HG03159 (cell line): ENCODE measurements around the gene ERBB4.
"Not testable (repeated sequence)": the region's sequence is repeated elsewhere in the genome, so short reads cannot be mapped to it uniquely, and the experiment has no call there.

ENCODE experiments used
- ATAC-seq: cut with Tn5 transposase; IDR thresholded peaks from one replicate; pipeline ENCODE4 v1.9.1; 2021; ENCODE audit warnings: mild to moderate bottlenecking, moderate library complexity; ENCODE audit not compliant: unreplicated experiment

The ERBB4 gene

DNA sequence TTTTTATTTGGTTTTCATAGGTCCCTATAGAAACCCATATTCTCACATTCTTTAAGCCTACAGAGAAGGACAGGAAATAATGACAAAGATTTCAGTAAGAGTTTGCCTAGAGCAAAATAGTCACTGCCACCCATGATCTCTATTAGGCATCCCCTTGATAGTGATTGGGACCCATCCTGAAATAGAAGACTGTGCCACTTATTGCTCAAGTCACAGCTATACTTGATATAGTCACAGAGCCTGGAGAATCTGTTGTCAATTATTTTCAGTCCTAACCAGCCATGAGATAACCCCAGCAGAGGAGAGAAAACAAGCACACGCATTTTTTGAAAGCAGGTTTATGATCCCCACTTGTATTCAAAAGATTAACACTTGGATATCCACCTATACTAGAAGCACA is 8.2 kb downstream of the ERBB4 start:
- no peak for ATAC-seq

DNA sequence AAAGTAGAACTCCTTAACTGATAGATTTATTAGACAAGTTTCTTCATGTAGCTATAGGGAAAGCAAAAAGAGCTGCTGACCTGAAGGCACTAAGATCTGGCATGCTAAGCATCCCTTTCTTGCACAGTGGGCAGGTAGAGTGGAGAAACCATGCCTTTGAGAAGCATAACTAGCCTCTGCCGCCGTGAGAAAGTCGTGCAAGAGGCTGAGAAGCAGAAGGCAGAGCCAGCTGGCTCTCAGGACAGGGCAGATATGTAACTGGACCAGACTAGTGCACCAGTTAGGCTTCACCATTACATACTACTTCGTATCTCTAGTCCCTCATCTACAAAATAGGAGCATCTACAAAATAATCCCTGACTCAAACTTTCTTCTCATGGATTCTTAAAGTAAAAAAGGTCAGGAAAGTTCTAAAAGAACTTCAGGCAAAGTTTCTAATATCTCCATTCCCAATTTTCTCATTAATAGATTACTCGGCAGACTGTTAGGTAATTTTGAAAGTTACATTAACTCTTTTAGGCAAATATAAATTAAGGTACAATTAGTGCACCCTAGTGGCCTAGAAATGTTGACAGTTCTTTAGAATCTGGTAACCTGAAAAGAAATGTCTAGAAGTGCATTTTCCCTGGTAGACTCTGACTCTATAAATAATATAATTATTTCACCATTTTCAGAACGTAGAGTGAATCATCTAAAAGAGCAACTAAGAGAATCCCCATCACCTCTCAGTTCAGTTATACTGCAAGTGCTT is 10.3 kb downstream of the ERBB4 start:
- ATAC-seq = no peak

DNA sequence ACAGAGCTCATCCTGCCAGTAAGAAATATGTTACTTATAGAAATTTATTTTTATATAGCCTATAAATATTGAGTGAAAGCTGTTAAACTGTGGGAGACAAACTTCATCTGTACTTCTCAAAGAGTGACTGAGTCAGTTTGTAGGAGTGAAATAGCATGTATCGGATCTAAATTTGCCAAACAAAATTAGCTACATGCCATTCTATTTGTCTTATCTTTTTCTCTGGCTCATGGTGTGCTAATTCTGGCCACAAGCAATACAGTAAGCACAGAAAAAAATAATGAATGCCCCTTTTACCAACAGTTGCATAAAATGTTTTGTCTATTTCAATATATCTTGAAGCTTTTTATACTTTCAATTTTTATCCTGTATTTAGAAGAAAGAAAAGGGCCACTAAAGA is 12.5 kb downstream of the ERBB4 start:
- ATAC-seq = no peak

DNA sequence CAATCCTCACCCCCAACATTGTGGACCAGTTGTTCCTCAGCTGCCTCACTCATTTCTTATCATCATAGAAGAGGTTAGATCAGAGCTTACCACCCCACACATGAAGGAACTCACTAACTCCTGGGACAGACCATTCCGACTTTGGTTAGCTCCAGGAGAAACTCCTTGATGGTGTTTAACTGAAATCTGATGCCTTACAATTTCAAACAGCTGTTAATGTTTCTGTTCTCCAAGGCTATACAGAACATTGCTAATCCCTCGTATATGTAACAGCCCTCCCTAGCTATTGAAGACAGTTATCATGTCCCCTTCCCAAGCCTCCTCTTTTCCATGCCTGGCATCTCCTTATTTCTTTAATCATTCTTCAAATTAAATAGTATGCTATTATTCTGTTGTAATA is 14.8 kb downstream of the ERBB4 start:
- no peak for ATAC-seq

DNA sequence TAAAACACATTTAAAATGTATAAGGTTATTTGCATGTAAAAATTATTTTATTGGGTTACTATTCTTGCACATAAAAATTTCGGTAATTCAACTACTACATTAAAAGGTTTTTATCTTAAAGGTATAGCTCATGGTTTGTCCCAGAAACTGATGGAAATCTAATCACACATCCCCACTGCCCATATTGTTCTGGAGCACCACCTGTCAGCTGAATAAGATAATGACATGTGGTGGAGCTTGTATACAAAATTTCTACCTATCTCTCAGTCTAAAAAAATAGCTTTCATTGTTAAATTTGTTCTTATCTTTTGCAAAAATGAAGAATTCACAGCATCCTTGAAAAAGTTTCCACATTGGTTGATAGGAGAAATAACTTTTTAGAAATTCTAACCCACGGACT is 18.3 kb downstream of the ERBB4 start:
- no peak for ATAC-seq

DNA sequence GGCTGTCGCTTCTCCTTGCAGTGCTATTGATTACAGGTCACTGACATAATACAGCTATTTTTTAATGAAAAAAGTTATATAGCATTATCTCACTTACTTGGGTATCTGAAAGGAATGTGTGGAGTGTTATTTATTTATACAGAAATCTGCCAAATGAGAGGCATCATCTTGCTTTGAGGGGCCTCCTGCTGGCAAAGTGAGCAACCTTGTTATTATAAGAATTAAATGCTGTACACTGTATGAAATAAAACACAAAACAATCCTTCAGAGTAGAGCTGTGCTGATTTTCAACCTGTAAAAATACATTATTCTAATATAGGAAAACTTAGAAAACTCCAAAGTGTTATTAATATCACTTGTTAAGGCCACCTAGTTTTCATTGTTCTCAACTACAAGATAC is 20.9 kb downstream of the ERBB4 start:
- no peak for ATAC-seq

DNA sequence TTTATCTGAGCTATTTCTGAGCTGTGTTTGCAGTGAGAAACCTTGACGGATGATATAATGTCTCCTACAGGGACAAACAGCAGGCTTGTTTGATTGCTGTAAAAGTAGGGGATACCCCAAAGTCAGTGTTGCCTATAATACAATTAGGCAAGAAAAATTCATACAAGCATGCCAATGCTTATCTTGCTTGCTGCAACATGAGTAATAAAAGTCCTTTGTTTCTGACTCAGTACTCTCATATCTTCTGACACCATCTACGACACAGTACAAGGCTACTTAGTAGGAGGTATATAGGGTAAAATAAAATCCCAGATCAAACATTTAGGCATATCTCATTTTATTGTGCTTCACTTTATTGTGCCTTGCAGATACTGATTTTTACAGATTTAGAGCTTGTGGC is 33.0 kb downstream of the ERBB4 start:
- ATAC-seq = peak; percentile 40

DNA sequence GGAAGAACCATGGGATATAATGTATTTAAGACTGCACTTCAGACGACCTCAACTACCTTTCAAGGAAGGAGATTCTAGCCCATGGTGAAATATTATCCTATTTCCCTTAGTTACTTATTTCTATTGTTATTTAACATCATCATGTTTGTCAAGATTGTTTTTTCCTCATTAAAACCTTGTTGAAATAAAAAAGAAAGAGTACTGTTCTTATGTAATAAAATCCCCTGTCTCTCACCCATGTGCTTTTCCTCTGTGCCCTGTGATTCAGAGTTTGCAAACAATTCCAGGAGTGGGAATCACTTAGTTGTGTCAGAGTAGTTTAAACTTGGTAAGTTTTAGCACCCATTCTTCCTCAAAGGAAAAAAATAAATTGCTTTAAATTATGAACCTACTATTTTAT is 43.6 kb downstream of the ERBB4 start:
- no peak for ATAC-seq

DNA sequence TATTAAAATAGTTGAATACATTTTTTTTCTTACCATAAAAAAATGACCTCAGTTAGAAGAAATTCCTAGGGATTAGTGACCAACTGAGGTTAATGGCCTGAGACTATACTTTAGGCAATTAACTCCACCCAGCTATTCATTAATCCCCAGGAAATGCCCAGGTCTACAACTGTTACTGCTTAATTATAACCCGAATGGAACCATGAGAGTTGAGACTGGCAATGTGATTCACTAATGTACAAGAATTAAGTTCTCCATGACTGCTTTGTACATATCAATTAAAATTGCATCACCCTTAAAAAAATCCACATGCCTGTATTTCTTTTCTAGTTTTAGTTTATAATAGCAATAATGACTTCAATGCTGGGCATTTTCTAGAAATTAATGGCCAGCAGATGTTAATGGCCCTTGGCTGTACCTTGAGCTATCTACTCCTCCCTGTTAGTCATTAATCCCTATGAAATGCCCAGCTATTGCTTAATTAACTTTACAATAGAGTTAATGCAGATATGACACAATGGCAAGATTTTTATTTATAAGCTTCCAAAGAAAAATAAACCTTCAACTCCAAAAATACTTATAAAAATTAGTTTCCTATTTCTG is 44.1 kb downstream of the ERBB4 start:
- no peak for ATAC-seq

DNA sequence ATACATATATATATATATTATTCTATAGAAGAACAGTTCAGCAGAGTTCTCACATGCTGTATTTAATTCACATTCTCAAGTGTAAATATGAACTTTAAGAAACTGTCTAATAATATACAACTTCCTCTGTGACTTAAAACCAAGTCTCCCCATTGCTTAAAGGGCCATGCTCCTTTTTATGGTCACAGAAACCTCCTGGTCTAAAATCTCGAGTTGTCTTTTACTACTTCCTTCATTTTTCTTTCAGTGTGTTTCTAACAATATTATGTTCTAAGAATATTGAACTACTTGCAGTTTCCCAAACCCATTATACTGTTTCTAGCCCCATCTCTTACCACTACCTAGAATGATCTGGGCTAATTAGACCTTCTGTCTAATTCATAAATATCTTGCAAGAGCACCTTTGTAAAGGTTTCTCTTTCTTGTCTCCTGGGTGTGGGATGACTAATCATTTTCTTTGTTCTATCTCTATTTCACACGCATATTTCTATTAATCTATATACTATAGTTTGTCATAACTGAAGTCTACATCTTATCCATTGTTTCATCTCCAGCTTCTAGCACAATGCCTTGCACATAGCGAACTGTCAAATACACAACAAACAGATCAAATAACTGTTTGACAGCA is 48.8 kb downstream of the ERBB4 start:
- ATAC-seq = peak; percentile 50

DNA sequence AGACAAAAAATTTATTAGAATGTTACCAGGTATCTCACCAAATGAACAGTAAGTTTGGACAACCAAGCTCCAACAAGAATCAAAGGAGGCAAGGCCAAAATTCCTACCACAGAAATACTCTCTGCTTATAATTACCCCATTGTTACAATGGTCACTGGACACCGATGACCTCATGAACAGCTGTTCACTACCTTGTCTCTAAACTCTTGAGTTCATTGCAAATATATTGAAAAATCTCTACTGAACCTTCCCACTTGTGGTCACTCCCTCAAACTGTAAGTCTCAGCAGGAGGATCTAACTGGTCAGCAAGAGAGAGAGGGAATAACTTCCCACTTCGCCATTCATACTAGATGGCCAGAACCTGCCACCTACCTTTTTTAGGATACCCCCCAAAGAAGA is 50.0 kb downstream of the ERBB4 start:
- no peak for ATAC-seq

DNA sequence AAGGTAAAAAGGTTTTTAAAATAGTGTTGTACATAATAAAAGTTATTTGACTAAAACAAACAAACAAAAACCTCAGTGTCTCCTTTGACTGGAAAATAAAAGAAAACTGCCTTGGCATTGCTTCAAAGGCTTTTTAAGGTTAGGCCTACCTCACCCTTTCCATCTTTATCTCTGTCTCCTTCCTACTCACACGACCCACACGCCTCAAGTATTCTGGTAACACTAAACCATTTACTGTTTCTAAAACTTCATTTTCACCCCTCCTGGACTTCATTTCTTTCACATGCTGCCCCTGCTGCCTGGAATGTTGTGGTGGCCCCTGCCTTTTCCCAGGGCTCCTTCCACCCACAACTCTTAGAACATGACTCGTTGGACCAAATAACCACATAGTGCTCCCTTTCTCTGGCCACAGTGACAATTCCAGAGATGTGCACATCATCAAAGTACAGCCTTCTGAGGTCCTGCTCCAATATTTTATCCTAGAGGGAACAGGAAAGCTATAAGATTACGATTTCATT is 54.0 kb downstream of the ERBB4 start:
- no peak for ATAC-seq

DNA sequence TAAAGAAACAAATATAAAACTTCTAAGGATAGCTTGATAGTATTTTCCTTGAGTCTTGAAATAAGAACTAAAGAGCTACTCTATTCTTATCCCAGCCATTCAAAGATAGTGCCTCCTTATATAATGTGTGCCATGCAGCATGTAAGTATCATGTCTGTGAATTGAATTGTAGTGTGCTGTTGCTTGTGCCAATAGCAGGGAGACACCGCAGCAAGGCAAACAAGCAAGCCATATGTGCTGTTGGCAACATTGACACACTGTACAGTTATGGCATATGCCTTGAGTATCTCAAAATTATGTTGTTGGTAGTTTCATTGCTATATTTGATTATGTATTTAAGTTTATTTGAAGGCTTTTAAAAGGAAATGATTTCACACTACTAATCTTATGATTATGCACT is 58.2 kb downstream of the ERBB4 start:
- no peak for ATAC-seq

DNA sequence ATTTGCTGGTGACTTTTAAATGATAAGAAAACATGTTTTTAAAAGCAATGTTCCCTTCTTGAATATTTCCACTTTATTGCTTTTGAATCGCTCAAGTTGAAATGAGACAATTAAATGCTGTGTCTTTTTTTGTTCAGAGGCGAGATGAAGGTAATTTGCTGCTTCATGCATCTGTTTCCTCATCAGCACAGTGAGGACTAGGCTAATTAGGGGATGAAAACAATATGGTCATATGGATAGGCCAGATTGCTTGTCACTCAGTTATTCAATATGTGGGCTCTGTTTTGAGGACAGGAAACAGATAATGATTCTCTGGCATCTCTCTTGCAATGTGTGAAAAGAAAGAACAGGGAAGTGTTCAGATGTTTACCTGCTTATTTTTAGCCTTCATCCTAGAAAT is 61.0 kb downstream of the ERBB4 start:
- ATAC-seq = no peak

DNA sequence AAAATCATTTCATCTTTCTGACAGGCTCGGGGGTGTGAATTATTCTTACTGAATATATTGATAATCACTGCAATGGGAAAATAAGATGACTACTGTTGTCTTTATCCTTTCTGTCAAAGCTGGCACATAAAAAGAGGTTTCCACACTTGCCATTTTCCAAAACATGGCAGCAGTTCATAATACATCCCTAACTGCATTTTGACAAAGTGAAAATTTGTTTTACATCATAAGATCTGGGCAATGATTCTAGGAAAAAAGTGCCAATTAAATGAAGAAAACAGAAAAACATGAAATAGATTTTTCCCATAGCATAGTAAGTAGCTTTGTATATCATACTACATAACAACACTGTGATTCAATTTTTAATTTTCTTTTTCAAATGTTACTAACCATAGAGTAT is 65.4 kb downstream of the ERBB4 start:
- no peak for ATAC-seq

DNA sequence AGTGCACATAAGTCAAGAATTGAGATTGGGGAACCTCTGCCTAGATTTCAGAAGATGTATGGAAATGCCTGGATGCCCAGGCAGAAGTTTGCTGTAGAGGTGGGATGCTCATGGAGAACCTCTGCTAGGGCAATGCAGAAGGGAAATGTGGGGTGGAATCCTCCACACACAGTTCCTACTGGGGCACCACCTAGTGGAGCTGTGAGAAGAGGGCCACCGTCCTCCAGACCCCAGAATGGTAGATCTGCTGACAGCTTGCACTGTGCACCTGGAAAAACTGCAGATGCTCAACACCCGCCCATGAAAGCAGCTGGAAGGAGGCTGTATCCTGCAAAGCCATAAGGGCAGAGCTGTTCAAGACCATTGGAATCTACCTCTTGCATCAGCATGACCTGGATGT is 71.1 kb downstream of the ERBB4 start:
- ATAC-seq = not testable (repeated sequence)

DNA sequence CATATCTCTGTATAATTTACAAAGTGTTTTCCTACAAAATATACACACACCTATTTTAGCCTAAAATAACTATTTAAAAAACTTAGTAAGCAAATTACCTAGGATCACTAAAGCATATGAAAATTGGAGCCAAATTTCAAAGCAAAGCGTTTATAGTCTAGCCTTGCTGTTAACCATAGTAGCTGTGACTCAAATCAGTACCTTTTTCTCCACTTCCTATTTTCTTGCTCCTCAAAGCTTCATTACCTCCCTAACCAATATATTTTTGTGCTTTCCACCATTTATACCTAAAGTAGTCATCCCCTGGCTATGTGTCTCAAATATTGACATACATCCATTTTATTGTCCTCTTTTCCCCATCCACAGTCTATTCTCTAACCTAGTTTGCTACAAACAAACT is 73.1 kb downstream of the ERBB4 start:
- ATAC-seq = no peak

DNA sequence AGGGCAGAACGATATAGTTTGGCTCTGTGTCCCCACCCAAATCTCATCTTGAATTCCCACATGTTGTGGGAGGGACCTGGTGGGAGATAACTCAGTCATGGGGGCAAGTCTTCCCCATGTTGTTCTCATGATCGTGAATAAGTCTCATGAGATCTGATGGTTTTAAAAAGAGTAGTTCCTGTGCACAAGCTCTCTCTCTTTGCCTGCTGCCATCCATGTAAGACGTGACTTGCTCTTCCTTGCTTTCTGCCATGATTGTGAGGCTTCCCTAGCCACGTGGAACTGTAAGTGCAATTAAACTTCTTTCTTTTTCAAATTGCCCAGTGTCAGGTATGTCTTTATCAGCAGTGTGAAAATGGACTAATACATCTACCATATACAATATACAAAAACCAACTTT is 76.9 kb downstream of the ERBB4 start:
- ATAC-seq = not testable (repeated sequence)

DNA sequence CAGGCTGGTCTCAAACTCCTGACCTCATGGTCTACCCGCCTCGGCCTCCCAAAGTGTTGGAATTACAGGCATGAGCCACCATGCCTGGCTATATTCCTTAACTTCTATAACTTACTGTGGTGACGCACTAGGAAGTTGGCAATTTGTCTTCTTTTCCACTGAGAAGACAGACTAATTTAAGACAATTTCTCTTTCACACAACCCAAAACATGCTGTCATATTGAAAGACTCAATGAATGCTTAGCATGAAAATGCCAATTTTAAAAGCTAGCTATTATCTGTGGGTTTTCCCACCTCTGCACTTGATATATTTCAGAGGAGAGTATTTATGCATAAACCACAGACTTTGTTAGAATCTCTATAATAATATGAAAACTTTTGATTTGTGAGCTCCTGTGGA is 84.5 kb downstream of the ERBB4 start:
- no peak for ATAC-seq

DNA sequence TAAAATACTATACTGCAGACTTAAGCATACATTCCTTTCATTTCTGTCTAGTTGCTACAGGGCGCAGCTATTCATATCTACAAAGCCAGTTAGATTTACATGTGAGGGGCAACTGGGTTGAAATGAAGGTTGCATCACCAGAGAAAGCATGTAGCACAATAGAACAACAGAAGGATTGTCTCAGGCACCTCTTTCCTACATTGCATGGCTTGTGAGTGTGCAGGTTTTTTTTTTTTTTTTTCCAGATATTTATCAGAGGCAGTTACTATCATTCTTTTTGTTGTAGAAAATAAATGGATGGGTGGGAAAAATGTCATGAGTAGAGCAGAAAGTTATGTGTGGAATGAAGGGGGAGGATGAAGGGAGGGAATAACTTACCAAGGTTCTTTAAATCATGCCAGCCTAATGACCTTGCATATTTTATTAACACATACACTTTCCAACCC is 86.8 kb downstream of the ERBB4 start:
- ATAC-seq = no peak

DNA sequence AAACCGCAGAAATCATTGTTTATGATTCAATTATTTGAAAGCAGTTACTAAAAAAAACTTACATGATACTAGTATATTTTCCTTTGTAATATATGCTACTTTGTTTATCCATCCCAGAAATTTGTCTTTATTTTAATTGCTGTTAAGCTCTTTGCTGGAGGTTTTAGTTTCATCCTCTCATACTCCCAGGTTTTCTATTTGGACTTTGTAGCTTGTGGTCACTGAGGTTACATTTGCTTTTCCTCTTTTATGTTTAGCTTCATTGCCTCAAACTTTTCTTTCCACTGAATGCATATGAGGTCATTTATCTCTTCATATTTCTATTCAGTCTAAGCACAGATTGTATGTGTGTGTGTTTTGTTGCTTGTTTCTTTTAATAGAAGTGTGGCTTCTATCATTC is 89.9 kb downstream of the ERBB4 start:
- ATAC-seq = no peak

DNA sequence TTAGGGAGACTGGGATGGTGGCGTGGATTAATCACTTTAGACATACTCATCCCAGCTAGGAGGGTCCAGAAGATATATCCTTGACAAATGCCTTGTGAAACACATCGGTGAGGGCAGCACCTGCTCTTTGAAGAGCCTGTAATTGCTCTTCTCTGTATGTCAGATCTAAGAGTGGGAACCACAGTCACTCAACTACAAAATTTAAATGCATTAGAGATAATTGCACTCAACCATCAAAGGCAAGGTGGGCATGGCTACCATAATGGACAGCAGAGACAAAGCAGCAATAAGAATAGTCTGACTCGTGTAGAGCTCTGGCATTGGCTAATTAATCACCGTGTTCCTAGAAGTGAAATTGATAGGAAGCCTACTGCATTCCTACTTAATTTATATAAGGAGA is 96.8 kb downstream of the ERBB4 start:
- ATAC-seq = no peak
